ENCODE results near the gene CTIF.

The CTIF gene

DNA sequence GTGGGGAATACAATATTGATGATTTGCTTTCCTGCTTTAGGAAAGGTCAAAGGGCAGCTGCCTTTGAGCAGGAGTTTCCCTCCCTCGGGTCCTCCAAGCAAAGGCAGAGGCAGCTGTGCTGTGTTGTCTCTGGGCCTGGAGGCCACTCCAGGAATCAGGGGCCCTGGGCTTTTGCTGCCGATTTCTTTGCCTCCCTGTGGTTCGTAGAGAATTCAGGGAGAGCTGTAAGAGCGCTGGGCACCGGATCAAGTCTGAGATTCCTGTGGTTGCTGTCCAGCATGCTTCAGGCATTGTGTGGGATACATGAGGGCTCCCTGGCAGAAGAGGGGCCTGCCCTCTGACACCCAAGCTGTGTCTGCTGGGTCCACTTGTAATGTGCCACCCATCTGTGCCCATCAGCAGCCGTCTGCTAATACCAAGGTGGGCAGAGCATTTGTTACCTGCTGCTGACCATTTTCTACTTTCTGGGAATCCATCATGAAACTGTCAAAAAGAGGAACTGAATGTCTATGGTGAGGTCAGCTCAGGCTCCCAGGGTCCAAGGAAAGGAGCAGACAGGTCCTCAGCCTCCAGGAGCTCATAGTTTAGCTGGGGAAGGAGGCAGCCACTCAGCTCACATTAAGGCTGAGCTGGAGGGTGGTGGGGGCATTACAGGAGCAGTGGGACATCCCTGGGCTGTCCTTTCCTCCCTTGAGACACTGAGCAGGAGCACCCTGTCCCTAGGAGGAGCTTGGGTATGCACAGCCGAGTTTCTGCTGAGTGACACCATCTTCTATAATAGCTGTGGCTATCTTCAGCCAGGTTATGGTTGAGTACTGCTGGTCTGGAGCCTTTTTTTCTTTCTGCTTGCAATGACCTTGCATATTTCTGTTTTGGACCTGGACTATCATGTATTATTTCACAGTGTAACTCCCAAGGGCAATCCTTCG, 68.5 kb downstream of the CTIF start:
- DNase-seq: no peak

- DNase-seq: no peak
Observed at GRCh38 chr18:48608581-48608980, 69.8 kb downstream of the CTIF start.

DNA sequence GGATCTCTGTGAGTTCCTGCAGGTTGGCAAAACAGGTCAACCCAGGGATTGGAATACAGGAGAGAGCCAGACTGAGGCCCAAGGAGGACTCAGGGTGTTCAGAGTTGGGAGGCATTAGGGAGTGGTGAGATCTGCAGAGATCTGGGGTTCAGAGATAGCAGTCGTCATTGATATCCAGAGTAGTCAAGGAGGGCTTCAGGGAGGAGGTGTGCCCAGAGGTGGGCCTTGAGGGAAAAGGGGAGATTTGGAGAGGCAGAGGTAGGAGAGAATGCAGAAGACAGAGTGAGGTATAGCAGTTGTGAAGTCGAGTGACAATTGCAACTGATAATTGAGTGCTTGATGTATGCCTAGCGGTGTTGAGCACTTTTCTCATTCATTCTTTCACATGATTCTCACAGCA, 70.3 kb downstream of the CTIF start:
- DNase-seq: no peak

- DNase-seq: no peak
Observed at GRCh38 chr18:48609820-48610815, 71.3 kb downstream of the CTIF start.

- DNase-seq: no peak
Observed at GRCh38 chr18:48611203-48611602, 72.4 kb downstream of the CTIF start.

DNA sequence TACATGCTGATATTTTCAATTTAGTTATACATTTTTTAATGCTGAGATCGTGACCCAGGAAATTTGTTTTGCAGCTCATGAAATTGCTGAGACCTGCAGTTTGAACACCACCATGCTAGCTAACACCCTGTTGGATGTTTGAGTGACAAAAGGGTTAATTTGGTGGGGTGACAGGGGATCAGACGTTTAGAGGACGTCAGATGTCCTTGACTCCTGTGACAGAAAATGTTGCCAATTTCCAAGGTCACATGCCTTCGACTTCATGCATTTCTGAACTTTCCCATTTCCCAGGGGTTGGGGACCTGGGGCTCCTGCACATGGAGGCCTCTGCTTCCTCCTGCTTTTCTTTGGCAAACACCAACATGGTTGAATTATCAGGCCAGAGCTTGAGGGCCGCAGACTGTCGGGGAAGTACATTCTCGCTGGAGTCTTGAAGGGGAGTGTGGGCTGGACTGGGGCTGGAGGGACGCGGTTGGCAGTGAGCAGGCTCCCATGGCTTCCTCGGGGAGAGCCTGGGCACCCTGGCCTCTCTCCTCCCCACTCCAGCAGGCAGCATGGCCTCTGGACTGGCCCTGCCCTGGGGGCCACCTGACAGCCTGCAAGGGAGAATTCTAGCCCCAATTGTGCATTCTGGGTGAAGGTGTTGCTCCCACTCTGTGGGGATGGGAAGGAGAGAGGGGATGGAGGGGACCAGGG, 73.1 kb downstream of the CTIF start:
- DNase-seq: no peak

- DNase-seq: no peak
Observed at GRCh38 chr18:48612511-48612910, 73.7 kb downstream of the CTIF start.

DNA sequence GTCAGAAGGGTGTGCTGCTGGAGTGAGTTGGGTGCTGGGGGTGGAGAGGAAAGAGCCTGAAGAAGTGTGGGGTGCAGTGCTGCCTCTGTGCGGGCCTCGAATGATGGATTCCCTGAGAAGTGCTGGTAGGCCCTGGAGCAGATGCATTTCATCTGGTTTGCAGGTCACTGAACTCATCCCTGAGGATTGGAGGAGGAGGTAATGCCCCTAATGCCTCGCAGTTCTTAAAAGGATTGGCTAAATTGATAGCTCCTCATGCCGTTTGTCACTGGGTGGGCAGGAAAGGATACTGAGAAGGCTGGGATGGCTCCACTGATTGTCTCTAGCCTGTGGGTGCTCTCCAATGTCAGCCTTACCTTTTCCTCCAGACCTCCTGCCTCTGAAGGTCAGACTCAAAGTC, 74.1 kb downstream of the CTIF start:
- DNase-seq: no peak

DNA sequence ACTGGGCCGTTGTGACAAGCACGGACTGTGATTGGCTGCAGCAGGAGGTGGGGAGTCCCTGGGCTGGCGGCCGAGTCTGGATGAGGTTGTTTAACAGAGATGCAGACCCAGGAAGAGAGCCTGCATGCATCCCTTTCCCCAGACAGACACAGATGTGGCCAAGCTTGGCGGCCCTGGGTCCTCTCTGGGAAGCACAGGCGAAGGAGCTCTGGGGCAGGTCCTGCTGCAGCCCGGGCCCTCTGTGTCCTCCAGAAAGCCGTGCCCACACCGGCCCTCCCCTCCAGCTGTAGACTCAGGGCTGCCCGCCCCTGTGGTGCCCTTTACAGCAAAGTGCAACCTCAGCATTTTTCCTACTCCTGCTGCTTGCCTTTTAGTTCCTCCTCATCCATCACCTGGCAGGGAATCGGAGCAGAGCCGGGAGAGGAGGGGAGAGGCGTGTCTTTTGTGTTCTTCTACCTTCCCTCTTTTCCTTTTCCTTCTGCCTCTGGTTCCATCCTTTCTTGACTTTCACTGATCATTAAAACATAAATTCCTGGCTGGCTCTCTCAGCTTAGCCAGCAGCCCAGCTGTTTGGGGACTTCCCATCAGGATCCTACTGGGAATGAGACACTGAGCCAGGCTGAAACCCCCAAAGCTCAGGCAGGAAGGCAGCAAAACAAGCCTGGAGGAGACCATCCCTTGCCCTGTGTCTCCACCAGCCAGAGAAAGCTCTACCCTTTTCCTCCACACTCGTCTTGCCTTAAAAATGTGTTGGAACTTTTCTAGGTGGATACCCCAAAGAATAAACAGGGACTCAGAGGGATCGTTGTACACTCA, 75.0 kb downstream of the CTIF start:
- DNase-seq: no peak

- no peak for DNase-seq
Observed at GRCh38 chr18:48615566-48616401, 77.0 kb downstream of the CTIF start.

- no peak for DNase-seq
Observed at GRCh38 chr18:48616484-48617255, 77.8 kb downstream of the CTIF start.

GRCh38 chr18:48617844-48618497, 79.1 kb downstream of the CTIF start:
- no peak for DNase-seq

DNA sequence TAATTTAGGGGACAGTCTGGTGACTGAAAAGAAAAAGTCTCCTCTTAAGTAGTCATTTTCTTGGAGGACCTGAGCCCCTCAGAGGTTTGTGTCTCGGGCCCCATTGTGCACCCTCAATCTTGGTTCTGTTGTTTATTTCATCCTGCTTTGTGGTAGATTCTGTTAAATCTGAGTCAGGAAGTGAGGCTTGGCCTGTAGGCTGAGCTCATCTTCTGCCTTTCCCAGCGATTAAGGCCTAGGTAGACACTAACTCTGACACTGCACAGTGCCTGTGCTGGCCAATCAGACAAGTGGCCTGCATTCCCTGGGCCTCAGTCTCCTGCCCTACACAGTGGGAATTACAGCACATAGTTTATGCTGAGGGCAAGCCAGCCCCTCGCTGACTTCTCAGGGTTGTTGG, 80.2 kb downstream of the CTIF start:
- DNase-seq: no peak

DNA sequence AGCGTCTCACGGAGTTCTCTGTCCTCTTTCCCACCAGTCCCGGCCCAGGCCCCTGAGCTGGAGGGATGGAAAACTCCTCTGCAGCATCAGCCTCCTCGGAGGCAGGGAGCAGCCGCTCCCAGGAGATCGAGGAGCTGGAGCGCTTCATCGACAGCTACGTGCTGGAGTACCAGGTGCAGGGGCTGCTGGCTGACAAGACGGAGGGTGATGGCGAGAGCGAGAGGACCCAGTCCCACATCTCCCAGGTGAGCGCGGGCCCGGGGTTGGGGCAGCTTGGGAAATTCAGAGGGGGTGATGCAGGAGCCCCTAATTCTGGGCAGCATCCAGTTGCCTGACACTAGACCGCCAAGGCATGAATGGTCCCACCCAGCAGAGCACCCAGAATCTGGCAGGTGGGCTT, 80.7 kb downstream of the CTIF start:
- no peak for DNase-seq

DNA sequence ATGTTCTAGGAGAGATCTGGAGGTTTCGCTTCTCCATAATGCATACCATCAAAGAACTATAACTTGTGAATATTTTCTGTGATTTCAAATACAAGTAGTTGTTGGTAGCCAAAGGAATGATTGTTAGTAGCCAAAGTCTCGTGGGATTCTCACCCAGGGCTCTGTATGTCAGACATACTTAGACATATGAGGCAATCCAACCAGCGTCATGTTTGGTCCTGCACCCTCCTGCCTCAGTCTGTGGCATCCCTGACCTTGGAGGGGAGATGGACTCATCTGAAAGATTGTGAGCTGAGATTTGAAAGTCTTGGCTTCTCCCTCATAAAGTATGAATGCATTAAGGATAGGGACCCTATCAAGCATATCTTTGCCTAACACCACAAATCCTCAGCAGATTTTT, 81.2 kb downstream of the CTIF start:
- no peak for DNase-seq

DNA sequence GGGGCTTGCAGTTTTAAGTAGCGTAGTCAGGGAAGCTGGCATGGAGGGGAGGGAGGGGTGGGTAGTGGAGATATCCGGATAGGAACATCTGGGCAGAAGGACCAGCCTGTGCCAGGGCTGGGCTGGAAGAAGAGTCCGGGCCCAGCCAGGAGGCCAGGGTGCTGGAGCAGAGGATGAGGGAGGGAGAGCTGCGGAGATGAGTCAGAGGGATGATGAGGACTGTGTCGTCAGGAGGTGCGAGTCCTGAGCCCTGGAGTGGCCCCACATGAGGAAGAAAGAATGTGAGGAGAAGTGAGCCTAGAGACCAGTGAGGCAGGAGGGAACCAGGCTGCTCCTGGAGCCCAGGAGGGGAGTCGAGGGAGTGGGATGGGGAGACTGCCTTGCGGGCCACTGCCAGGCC, 82.4 kb downstream of the CTIF start:
- DNase-seq: no peak

DNA sequence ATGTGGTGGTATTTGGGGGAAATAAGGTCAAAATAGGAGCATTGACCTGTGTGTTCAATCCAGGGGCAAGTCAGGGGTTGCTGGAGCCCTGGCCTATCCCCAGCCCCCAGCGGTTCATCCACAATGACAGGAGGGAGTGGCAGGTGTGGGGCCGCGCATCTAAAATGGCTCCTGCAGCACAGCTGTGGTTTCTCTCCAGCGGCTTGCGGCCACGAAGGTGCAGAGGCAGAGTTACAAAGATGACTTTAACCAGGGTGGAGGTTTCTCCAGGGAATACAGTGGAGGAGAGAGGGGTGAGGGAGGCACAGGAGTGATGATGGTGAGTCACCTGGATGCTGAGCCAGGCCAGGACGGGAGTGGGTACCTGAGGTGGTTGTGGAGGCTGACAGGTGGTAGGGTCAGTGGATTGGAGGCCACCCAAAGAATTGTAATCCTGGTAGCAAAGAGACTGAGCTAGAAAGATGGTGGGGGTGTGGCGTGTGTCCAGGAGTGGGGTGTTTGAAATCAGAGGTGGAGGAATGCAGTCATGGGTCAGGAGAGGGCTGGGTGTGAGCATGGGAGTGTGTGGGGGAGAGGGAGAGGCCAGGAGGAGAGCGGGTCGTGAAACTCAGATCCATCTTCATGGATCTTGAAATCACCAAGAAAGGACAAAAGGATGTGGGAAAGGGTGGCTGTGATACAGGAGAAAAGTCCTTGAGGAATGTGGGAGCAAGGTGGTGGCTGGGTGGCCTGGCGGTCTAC, 83.2 kb downstream of the CTIF start:
- DNase-seq: no peak

DNA sequence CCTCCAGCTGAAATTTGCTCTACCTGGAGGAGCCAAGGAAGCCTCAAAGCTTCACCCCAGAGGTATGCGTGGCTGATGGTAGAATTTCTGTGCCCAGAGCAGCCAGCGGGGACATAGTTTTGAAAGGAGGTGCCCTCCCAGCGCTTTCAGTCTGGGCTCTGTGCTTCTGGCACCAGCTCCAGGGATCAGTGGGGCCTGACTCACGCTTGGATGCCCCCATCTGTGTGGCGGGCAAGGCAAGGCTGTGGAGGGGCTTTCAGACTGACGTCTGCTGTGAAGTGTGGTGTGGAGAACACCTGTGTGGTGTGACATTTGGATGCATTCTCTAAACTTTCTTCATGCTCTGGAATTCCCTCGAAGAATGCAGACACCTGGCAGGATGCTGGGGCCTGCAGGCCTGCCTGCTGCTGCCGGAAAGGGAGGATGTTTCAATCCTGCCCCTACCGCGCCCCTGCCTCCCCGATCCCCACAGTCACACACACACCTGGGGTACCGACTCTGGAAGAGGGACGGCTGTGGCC, 84.1 kb downstream of the CTIF start:
- no peak for DNase-seq

Measured in activated CD4-positive, alpha-beta T cell treated with anti-CD3 and anti-CD28 coated beads, Interleukin-2, amount 50 U/mL, for 48 hours (primary cell).